ENCODE measurements around the gene SDCBP2. TPM values are rescaled to one million over a fixed set of nuclear protein-coding genes. Genes with fewer than 3 reads are reported as not detected.

SDCBP2 gene
- total and polyA plus RNA-seq, 2 of the 13 experiments (the other 11 are each of a cell fraction or from before 2014, with no cell fraction given) = 1.2 to 2.4 TPM

GRCh38 chr20:1313236-1313964, 15.5 kb downstream of the SDCBP2 start (continued):
- no peak for TF ChIP-seq ATF3 (CRISPR knock-in tag; IDR thresholded peaks at IDR 0.05)
- TF ChIP-seq U2AF1 (optimal IDR thresholded peaks at IDR 0.05; ENCODE audit: low read depth, low read length) = no peak
- TF ChIP-seq KDM3A (CRISPR knock-in tag; IDR thresholded peaks at IDR 0.05; ENCODE audit: low read depth) = peak; percentile 74
- no peak for TF ChIP-seq GTF2F1 (IDR thresholded peaks at IDR 0.05; ENCODE audit: low read length)
- TF ChIP-seq ERF (CRISPR knock-in tag; IDR thresholded peaks at IDR 0.05) = 0 out of 2 replicates have a peak, but pooled peaks have one; percentile 49
- TF ChIP-seq PREB (CRISPR knock-in tag; IDR thresholded peaks at IDR 0.05) = no peak
- TF ChIP-seq BRCA1 (CRISPR knock-in tag; IDR thresholded peaks at IDR 0.05) = 0 out of 2 replicates have a peak, but pooled peaks have one; percentile 41
- no peak; the same call in 1 of the 2 replicates for TF ChIP-seq E2F5 (CRISPR knock-in tag; conservative IDR thresholded peaks at IDR 0.05)
- TF ChIP-seq MEF2D (CRISPR knock-in tag; IDR thresholded peaks at IDR 0.05) = no peak
- peak; percentile 60; the same call in 1 of the 2 replicates for TF ChIP-seq SALL1 (CRISPR knock-in tag; IDR thresholded peaks at IDR 0.05)
- no peak for TF ChIP-seq STAT6 (CRISPR knock-in tag; IDR thresholded peaks at IDR 0.05; ENCODE audit: borderline replicate concordance)
- TF ChIP-seq ELF3 (CRISPR knock-in tag; IDR thresholded peaks at IDR 0.05) = 0 out of 2 replicates have a peak, but pooled peaks have one; percentile 56
- TF ChIP-seq PITX1 (CRISPR knock-in tag; IDR thresholded peaks at IDR 0.05) = 0 out of 2 replicates have a peak, but pooled peaks have one; percentile 22
- TF ChIP-seq RELA (CRISPR knock-in tag; IDR thresholded peaks at IDR 0.05) = no peak
- no peak for TF ChIP-seq ZNF101 (CRISPR knock-in tag; IDR thresholded peaks at IDR 0.05; ENCODE audit: borderline replicate concordance, low read depth)
- no peak for TF ChIP-seq GLMP (CRISPR knock-in tag; IDR thresholded peaks at IDR 0.05; ENCODE audit: borderline replicate concordance)
